Upper lobe of left lung (tissue), 4 donors: Measurements from ENCODE around the gene ITPR2.

Experiments
- POLR2AphosphoS5 ChIP-seq, 2 donors: sonication (generic); formaldehyde crosslinking; IDR thresholded peaks; one replicate each; pipeline ENCODE4 v1.5.1; 2017; ENCODE audit warnings: antibody characterized with exemption in 2 of 2
- TF ChIP-seq, protein P1 (sequence below), 6 experiments: fragments of 450-650 bp in 4 of 6; fragments of 200-600 bp in 2 of 6; sonication (generic) in 2 of 6; IDR thresholded peaks; one replicate each; pipeline ENCODE4 v1.5.1; 2016 to 2019; ENCODE audit warnings: antibody characterized with exemption in 6 of 6

DNA sequence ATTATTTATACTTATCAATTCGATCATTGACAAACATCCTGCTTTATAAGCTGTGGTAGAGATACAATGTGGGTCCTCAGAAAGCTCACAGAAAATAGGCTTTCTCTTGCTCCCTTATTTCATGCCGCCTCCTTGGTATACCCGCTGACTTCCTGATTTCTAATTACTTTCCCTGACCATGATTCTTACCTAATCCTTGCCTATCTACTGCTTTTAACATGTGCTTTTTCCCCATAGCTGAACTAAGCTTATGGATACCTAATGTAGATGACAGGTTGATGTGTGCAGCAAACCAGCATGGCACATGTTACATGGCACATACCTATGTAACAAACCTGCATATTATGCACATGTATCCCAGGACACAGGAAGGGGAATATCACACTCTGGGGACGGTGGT is 65.1 kb downstream of the ITPR2 start:
- TF ChIP-seq, protein P1, sequence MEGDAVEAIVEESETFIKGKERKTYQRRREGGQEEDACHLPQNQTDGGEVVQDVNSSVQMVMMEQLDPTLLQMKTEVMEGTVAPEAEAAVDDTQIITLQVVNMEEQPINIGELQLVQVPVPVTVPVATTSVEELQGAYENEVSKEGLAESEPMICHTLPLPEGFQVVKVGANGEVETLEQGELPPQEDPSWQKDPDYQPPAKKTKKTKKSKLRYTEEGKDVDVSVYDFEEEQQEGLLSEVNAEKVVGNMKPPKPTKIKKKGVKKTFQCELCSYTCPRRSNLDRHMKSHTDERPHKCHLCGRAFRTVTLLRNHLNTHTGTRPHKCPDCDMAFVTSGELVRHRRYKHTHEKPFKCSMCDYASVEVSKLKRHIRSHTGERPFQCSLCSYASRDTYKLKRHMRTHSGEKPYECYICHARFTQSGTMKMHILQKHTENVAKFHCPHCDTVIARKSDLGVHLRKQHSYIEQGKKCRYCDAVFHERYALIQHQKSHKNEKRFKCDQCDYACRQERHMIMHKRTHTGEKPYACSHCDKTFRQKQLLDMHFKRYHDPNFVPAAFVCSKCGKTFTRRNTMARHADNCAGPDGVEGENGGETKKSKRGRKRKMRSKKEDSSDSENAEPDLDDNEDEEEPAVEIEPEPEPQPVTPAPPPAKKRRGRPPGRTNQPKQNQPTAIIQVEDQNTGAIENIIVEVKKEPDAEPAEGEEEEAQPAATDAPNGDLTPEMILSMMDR (IDR thresholded peaks at IDR 0.05), result no peak
- no peak for TF ChIP-seq POLR2AphosphoS5 (IDR thresholded peaks at IDR 0.05)
